Measurements from ENCODE around the gene IL23A. TPM values are rescaled to one million over a fixed set of nuclear protein-coding genes. Genes with fewer than 3 reads are reported as not detected.

The IL23A gene
- total and polyA plus RNA-seq, 2 of the 13 experiments (the other 11 are each of a cell fraction or from before 2014, with no cell fraction given), result 0.33 to 0.35 TPM

DNA sequence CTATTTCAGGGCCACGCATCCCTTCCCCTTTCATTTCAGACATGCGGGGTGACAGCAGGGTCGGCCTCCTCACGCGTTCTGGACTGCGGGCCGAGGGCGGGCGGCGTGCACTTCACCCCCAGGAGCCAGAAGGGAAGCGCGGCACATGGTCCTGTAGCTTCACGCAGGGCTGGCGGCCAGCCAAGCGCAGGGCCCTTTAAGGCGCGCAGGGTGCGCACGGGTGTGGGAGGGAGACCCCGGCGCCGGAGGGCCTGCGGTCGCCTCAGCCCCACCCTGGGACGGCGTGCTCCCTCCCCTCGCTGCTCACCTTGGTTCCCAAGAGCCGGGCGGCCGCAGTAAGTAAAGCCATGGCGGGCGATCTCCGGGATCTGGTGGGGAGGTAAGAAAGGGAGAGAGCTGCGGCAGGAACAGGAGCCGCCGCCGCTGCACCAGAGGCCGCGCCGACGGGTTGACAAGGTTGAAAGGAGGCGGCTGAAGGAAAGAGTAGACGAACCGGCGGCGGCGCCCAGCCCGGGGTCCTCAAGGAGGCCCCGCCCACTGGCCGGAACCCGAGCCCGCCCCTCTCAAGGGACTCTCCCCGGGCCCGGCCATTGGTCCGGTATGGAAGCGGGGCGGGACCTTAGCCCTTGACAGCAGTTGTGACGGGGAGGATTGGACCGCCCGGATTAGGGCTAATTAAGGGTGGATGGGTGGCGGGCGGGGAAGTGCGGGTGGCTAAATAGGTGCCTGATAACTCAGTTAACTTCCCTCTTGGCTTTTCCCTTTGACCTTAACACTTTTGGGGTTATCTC, 38.6 kb upstream of the IL23A start, which contains the start of gene CS (continued):
- no peak for TF ChIP-seq MAF1 (CRISPR knock-in tag; IDR thresholded peaks at IDR 0.05; ENCODE audit: borderline replicate concordance)
- TF ChIP-seq ZNF639 (CRISPR knock-in tag; conservative IDR thresholded peaks at IDR 0.05), result 0 out of 2 replicates have a peak, but pooled peaks have one; percentile 26
- TF ChIP-seq MYC (CRISPR knock-in tag; IDR thresholded peaks at IDR 0.05; ENCODE audit: borderline replicate concordance), result peak; percentile 92
- no peak for TF ChIP-seq ZNF546 (CRISPR knock-in tag; conservative IDR thresholded peaks at IDR 0.05)
- peak; percentile 11; the same call in 1 of the 2 replicates for TF ChIP-seq ZNF331 (CRISPR knock-in tag; IDR thresholded peaks at IDR 0.05)
- no peak; the same call in 1 of the 2 replicates for TF ChIP-seq ZNF703 (CRISPR knock-in tag; IDR thresholded peaks at IDR 0.05; ENCODE audit: borderline replicate concordance)
- 0 out of 2 replicates have a peak, but pooled peaks have one; percentile 29 for TF ChIP-seq ZNF547 (CRISPR knock-in tag; IDR thresholded peaks at IDR 0.05)
- TF ChIP-seq AKNA (CRISPR knock-in tag; IDR thresholded peaks at IDR 0.05; ENCODE audit: borderline replicate concordance), result no peak
- TF ChIP-seq NBN (conservative IDR thresholded peaks at IDR 0.05), result no peak
- TF ChIP-seq TOE1 (CRISPR knock-in tag; IDR thresholded peaks at IDR 0.05), result no peak
- no peak for TF ChIP-seq MED1 (CRISPR knock-in tag; IDR thresholded peaks at IDR 0.05)
- TF ChIP-seq POLR2G (IDR thresholded peaks at IDR 0.05; ENCODE audit: low read depth, low read length), result peak; percentile 87
- TF ChIP-seq SMC3 (IDR thresholded peaks at IDR 0.05; ENCODE audit: low read length), result no peak
- TF ChIP-seq, protein P1, sequence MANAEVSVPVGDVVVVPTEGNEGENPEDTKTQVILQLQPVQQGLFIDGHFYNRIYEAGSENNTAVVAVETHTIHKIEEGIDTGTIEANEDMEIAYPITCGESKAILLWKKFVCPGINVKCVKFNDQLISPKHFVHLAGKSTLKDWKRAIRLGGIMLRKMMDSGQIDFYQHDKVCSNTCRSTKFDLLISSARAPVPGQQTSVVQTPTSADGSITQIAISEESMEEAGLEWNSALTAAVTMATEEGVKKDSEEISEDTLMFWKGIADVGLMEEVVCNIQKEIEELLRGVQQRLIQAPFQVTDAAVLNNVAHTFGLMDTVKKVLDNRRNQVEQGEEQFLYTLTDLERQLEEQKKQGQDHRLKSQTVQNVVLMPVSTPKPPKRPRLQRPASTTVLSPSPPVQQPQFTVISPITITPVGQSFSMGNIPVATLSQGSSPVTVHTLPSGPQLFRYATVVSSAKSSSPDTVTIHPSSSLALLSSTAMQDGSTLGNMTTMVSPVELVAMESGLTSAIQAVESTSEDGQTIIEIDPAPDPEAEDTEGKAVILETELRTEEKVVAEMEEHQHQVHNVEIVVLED (CRISPR knock-in tag; IDR thresholded peaks at IDR 0.05; ENCODE audit: borderline replicate concordance), result peak; percentile 59; the same call in 1 of the 2 replicates
- TF ChIP-seq MXD1 (CRISPR knock-in tag; IDR thresholded peaks at IDR 0.05), result peak; percentile 93; the same call in 1 of the 2 replicates
- no peak for TF ChIP-seq SMYD3 (CRISPR knock-in tag; IDR thresholded peaks at IDR 0.05)
- no peak for TF ChIP-seq TOPORS (CRISPR knock-in tag; IDR thresholded peaks at IDR 0.05)
- no peak for TF ChIP-seq ZNF20 (CRISPR knock-in tag; IDR thresholded peaks at IDR 0.05)
- TF ChIP-seq TCF7L2 (IDR thresholded peaks at IDR 0.05; ENCODE audit: low read depth, low read length), result no peak
- no peak for TF ChIP-seq TBP (CRISPR knock-in tag; IDR thresholded peaks at IDR 0.05)
- no peak for TF ChIP-seq FOXM1 (CRISPR knock-in tag; IDR thresholded peaks at IDR 0.05)

Data from HepG2 (cell line).